Islet of Langerhans (tissue), 1 donor: Measurements from ENCODE around the gene HNRNPD.
"Not testable (repeated sequence)": the region's sequence is repeated elsewhere in the genome, so short reads cannot be mapped to it uniquely, and the experiment has no call there.

Source experiments
- FAIRE-seq: peaks from one replicate; lab custom pipeline; 2011; peaks lifted over from hg19 to GRCh38; lab: Jason Lieb, UNC

The HNRNPD gene, protein sequence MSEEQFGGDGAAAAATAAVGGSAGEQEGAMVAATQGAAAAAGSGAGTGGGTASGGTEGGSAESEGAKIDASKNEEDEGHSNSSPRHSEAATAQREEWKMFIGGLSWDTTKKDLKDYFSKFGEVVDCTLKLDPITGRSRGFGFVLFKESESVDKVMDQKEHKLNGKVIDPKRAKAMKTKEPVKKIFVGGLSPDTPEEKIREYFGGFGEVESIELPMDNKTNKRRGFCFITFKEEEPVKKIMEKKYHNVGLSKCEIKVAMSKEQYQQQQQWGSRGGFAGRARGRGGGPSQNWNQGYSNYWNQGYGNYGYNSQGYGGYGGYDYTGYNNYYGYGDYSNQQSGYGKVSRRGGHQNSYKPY

DNA sequence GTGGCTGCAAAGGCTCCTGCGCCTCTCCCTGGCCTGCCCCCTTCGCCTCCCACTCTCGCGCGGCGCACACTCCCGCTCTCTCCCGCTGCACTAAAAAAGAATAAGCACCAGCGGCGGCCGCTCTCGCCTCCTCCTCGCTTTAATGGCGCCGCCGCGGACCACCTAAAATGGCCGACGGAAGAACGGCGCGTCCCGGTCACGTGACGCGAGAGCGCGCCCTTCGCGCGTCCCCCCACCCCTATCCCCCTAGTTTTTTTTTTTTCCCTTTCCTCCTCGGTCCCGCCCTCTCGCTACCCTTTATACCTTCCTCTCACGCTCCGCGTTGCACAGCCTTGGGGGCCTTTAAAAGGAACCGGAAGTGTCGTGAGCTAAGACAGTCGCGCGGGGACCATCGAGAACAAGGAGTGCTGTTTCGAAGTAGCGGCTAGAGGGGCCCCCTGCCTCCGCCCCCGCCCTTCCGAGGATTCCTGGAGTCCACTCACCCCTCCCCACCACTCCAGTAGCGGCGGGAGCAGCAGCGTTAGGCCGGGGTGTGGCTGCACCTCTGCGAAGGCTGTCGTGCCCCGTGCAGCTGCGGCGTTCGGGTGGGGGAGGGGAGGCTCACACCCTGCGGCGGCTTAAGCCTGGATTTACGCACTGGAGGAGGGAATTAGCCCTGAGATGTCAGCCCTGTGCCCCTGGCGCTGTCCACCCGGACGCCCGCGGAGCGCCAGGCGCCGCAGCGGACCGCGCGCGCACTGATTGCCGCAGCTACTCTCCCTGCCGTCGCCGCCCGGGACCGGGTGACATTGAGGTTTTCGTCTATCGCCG lies at the start of gene HNRNPD:
Gene HNRNPD (minus strand): TSS at position 176 of the 810 bp plus-strand sequence. CDS start 313 bp downstream, outside the sequence.
- FAIRE-seq: peak; percentile 13

DNA sequence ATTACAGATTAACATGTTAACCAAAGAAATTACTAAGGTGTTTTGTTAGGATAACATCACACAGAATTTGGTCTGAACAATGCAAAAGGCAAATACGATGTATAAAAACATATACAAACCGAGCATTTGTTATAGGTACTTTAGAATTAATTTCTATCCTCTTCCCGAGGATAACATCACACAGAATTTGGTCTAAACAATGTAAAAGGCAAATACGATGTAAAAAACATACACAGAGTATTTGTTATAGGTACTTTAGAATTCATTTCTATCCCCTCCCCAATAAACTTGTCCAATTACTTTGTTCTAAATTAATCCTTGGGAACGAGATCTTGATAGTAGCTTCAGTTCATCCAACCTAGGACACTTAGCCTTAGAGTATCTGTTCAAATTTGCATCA lies 48.8 kb upstream of the HNRNPD start:
- FAIRE-seq: no peak

DNA sequence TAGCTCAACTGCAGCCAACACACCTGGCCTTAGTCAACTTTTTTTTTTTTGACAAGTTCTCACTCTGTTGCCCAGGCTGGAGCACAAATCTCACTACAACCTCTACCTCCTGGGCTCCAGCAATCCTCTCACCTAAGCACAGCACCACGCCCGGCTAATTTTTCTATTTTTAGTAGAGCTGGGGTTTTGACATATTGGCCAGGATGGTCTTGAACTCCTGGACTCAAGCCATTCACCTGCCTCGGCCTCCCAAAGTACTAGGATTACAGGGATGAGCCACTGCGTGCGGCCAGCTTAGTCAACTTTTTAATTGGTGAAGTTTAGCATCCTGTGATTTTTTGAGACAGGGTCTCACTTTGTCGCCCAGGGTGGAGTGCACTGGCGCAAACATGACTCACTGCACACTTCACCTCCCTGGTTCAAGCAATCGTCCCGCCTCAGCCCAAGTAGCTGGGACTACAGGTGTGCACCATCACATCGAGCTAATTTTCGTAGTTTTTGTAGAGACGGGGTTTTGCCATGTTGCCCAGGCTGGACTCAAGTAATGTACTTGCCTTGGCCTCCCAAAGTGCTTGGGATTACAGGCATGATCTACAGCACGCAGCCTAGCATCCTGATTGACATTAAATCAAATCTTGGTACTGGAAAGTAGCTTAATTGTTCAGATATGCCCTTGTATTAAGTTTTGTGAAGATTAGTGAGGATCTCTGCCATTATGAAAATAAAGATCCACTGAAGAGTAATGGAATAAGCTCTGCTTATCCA lies 48.2 kb upstream of the HNRNPD start:
- no peak for FAIRE-seq

DNA sequence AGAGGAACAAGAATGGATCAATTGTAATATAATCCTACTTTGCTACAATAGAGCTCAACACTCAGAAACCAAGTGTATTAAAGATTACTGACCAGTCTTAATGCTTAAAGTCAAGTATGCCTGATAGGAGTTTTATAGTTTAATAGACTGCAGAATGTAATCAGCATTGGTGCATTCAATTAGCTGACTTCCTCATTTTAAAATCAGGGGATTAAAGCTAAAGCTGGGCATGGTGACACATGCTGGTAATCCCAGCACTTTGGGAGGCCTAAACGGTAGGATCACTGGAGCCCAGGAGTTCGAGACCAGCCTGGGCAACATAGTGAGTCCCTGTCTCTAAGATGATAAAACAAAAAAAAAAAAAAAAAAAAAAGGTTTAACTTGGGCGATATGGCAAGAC lies 45.7 kb upstream of the HNRNPD start:
- no peak for FAIRE-seq

DNA sequence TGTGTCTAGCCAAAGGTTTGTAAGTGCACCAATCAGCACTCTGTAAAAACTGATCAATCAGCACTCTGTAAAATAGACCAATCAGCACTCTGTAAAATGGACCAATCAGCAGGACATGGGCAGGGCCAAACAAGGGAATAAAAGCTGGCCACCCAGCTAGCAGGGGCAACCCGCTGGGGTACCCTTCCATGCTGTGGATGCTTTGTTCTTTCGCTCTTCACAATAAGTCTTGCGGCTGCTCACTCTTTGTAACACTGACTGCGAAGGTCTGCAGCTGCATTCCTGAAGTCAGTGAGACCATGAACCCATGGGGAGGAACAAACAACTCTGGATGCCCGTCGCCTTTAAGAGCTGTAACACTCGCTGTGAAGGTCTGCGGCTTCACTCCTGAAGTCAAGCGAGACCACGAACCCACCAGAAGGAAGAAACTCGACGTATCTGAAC lies 42.2 kb upstream of the HNRNPD start:
- no peak for FAIRE-seq

DNA sequence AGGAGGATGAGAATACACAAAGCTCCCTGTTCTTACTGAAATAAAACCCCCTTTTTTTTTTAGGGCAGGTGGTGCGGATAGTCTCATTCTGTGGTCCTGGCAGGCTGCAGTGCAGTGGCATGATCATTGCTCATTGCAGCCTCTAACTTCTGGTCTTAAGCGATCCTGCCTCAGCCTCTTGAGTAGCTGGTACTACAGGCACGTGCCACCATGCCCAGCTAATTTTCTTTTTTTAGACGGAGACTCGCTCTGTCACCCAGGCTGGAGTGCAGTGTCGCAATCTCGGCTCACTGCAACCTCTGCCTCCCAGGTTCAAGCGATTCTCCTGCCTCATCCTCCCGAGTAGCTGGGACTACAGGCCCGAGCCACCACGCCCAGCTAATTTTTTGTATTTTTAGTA lies 41.3 kb upstream of the HNRNPD start:
- FAIRE-seq: not testable (repeated sequence)

DNA sequence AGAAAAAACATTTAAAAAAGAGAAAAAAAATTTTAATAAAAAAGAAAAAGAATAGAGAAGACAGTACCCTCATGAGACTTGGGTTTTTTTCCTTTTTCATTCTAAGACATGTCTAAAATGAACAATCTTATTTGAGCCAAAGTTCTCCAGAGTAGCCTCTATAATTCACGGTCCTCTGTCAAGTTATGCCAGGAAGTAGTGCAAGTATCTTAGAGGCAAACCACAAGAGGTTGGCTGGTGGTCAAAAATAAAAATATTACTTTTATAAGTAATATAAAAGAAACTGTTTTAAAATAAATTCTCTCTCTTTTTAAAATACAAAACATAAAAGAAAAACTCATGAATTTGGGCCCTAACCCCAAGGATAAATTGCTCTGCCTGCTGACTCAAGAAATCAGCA lies 29.9 kb upstream of the HNRNPD start:
- FAIRE-seq: no peak

DNA sequence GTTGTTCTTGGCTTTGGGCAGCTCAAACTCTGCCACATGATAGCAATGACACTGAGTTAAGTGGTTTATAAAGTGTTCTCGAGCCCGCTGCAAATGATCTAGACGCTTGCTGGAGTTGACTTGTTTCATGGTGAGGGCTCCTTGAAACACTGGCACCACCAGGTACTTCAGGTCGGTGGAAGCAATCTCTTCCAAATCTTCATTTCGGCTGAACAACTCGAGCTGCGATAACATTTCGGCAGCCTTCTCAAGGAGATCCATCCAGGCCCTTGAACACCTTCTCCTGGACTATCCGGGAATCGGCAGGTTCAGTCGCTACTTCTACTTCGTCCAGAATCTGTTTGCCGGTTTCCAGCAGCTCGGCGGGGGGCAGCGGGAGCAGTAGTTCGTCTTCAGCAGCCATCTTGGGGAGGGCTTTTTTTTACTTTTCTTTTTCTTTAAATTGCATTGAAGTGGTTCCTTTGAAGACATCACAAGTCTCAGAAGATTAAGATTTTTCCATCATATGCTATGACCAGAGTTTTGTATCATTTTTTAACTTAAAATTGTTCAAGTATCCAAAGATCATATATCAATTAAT lies 28.5 kb upstream of the HNRNPD start:
- FAIRE-seq: no peak

DNA sequence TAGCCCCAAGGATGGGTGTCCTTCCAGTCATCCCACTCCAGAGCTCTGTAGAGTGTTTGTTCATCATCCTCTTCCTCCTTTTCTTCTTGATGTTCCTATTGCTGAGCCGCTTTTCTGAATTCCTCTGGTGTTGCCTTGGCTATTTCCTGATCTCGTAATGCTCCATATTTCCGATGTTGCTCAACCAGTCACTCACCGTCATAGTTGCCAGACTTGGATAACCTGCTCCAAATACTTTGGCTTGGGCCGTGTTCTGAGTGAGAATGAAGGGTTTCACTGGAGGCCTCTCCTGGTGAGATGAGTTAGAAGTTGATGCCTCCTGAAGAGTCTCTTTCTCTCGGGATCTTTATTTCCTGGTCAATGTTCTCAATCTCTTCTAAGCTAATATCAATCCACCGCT lies 27.8 kb upstream of the HNRNPD start:
- FAIRE-seq: no peak

DNA sequence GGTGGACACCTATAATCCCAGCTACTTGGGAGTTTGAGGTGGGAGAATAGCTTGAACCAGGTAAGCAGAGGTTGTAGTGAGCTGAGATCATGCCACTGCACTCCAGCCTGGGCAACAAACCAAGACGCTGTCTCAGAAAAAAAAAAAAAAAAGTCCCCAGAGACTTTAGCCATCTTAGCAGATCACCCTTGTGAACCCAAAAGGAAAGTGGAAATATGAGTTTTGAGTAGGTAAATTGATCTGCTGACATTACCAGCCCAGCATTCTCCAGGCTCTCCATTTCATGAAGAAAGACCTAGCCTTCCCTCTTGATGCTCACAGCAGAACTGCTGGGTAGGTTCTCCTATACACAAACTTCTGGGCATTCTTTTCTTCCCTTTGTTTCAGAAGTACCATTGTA lies 24.5 kb upstream of the HNRNPD start:
- FAIRE-seq: no peak

DNA sequence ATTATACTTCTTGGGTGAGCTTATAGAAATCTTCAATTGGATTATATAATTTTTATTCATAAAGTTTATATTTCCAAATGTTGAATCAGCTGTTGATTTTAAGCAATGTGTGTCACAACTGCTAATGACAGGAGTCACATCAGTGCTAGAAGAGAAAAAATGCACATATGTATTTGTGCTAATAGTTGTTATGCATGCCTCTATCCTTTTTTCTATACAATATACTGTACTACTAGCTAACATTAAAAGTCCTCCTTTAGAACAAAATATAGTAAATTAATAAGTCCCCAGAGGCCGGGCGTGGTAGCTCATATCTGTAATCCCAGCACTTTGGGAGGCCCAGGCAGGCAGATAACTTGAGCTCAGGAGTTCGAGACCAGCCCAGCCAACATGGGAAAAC lies 23.7 kb upstream of the HNRNPD start:
- no peak for FAIRE-seq

DNA sequence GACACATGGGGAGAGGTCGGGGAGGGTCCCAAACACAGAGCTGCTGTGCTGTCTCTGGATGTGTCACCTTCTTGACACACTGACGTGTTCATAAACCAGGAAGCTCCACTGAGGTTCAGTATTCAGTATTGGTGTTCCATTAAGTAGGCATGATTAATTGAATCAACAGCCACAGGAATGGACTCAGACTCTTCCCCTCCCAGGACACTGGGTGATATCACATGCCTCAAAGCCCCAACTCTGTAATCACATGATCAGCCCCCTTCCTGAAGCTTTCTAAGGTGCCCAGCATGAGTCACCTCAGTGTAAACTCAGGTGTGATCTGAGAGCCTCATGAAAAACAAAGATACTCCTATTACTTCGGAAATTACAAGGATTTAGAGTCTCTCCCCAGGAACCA lies 21.1 kb upstream of the HNRNPD start:
- FAIRE-seq: no peak

DNA sequence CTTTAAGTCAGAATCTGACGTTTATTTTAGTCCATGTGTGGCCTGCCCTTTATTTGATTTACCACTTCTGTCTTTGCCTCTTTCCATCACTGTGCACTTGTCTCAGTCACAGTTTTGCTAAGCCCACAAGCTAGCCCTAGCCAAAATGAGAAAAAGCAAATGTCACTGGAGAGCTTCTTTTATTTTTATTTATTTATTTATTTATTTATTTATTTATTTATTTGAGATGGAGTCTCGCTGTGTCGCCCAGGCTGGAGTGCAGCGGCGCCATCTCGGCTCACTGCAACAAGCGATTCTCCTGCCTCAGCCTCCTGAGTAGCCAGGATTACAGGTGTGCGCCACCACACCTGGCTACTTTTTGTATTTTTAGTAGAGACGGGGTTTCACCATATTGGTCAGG lies 16.3 kb upstream of the HNRNPD start:
- not testable (repeated sequence) for FAIRE-seq

DNA sequence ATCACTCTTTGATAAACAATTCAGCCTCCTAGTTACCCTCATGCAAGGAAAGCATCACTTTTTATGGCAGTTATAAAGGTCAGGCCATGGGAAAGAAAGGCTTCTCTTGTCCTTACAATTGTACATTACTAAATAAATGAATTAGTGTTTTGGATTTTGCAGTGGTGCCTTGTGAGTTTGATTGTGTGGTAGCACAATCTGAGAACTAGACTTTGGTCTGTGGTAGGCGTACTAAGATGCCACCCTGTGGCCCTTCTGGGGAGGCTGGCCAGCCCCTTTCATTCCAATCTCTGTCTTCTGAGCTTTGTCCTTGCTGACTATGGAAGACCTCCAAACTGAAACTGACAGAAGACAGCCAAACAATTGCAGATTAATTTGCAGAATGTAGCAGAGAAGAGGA lies 14.6 kb upstream of the HNRNPD start:
- FAIRE-seq: no peak

DNA sequence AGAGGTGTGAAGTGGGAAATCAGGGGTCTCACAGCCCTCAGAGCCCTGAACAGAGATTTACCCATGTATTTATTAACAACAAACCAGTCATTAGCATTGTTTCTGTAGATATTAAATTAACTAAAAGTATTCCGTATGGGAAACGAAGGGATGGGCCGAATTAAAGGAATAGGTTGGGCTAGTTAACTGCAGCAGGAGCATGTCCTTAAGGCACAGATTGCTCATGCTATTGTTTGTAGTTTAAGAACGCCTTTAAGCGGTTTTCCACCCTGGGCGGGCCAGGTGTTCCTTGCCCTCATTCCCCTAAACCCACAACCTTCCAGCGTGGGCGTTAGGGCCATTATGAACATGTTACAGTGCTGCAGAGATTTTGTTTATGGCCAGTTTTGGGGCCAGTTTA lies 12.5 kb upstream of the HNRNPD start:
- not testable (repeated sequence) for FAIRE-seq

DNA sequence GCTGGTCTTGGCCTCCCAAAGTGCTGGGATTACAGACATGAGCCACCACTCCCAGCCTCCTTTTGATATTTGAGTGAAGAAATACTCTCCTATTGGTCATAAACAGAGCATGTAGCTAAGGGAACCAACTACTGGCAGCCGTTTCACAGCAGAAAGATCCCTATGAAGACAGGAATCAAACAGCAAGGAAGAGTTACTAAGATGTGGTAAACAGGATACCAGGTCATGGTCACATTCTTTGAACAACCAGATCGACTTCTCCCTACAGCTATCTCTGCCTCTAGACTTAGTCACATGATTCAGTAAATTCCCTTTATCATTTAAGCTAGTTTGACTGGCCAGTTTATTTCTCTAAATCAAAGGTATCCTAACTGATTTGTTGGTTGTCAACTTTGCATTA lies 9.0 kb upstream of the HNRNPD start:
- no peak for FAIRE-seq

DNA sequence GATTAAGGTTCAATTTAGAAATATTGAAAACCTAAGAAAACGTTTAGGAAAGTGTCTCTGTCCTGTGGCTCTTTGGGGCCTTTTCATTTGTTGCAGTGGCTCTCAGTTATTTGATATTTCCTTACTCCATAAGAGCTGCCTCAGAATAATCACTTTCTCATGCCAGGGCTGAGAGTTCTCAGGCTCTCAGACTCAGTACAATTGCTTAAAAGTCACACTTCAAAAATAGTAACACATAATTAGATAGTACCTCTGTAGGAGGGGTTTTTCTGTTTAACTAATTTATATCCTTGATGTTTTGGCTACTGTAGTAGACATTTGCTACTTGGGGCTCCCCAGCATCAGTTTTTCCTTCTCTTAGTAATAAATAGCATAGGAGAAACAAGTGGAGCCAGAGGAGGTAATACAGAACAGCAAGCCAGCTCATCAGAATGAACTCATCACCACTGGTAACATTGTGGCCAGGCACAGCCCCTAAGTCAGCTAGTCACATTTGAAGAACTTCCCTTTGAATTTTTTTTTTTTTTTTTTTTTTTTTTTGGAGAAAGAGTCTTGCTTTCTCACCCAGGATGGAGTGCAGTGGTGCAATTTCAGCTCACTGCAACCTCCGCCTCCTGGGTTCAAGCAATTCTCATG lies 8.0 kb upstream of the HNRNPD start:
- FAIRE-seq: no peak

DNA sequence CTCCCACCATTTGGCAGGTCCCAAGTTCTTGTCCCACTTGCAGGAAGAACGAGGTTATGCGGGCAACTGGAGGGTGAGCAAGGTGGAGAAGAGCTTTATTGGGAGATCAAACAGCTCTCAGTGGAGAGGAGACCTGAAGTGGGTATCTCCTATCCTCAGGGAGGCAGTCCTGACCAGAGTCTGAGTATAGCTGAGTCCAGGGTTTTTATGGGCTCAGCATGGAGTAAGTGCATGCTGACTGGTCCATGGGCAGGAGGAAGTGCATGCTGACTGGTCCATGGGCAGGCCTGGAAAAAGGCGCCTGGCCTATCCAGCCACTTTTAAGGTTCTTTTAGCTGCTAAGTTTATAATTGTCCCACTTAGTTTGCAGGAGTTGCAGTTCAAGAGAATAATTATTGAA lies 7.4 kb upstream of the HNRNPD start:
- FAIRE-seq: no peak

DNA sequence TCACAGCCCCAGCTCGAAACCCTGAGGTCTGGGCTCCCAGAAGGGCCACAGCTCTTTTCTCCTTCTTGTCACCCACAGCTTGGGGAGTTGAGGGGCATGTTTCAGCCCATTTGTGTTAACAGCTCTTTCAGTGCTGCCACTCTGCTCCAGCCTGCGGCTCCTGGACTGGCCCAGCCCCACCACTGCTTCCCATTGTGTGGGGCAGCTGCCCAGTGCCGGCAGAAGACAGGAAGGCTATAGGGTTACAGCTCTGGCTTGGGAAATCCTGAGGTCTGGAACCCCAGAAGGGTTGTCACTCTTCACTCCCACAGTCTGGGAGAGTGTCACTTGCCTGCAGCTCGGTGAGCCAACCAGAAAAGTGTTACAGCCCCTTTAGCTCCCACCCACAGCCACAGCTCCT lies 7.0 kb upstream of the HNRNPD start:
- FAIRE-seq: no peak

DNA sequence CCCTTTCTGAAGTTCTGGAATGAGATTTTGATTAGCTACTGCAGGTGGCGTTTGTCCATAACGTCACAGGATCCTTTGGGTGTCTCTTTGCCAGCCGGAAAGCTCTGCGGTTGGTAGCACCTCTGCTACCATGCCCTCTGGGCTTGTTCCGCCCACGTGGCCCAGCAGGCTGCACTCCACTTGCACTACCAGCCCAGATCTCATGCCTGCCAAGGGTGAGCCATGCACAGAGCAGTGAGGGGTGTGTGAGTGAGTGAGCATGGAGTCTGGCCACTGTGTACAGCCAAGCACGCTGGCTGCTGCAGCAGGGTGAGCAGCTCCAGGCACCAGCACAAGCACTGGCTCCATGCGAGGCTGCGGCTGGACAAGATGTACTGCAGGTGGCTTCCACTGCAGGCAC lies 6.6 kb upstream of the HNRNPD start:
- no peak for FAIRE-seq

DNA sequence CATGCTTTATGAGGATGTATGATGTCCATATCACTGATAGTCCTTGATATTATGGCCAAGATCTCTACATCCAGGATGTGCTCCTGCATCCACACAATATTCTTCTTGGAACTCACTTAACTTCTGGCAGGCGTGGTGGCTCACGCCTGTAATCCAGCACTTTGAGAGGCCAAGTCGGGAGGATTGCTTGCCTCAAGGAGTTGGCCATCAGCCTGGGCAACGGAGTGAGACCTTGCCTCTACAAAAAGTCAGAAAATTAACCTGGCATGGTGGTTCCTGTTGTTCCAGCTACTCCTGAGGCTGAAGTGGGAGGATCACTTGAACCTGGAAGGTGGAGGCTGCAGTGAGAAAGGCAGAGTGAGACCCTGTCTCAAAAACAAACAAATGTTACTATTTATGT lies 2.3 kb upstream of the HNRNPD start:
- no peak for FAIRE-seq

DNA sequence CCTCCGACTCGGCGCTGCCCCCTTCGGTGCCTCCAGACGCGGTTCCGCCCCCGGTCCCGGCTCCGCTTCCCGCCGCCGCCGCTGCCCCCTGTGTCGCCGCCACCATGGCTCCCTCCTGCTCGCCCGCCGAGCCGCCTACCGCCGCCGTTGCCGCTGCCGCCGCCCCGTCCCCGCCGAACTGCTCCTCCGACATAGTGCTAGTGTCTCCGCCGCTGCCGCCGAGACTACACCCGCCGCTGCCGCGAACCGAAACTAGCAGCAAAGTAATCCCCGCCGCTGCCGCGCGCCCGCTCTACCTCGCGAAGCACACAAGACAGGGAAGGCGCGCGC lies 340 bp downstream of the HNRNPD start:
- no peak for FAIRE-seq
